Transverse colon (tissue), 4 donors: ENCODE data around the gene TAC3. TPM values are rescaled to one million over a fixed set of nuclear protein-coding genes. Genes with fewer than 3 reads are reported as not detected.
"Not testable (repeated sequence)": the region's sequence is repeated elsewhere in the genome, so short reads cannot be mapped to it uniquely, and the experiment has no call there.

Experiments
- DNase-seq: peaks from one replicate; pipeline ENCODE4 v3.0.0-alpha.2; 2019
- H3K27ac ChIP-seq, 4 donors: fragments of 200-600 bp; sonication (generic); 2 replicates each; pipeline ENCODE4 v1.5.1; 2016 to 2018; ENCODE audit warnings: inconsistent platforms in 4 of 4
- H3K27me3 ChIP-seq: fragments of 200-600 bp; sonication (generic); 2 replicates; pipeline ENCODE4 v1.5.1; 2017; ENCODE audit warnings: inconsistent platforms
- H3K36me3 ChIP-seq, 4 donors: fragments of 200-600 bp; sonication (generic); 2 replicates each; pipeline ENCODE4 v1.5.1; 2017 to 2019; ENCODE audit warnings: inconsistent platforms in 4 of 4
- H3K4me1 ChIP-seq, 4 donors: fragments of 200-600 bp; sonication (generic); 2 replicates each; pipeline ENCODE4 v1.5.1; 2017 to 2020; ENCODE audit warnings: inconsistent platforms in 4 of 4
- H3K4me3 ChIP-seq, 4 donors: fragments of 200-600 bp; sonication (generic); 1 replicate in 1 of 4; 2 replicates in 3 of 4; pipeline versions ENCODE4 v1.5.1 to v1.6.1; 2017 to 2019; ENCODE audit warnings: inconsistent platforms in 4 of 4
- H3K9me3 ChIP-seq, 2 donors: fragments of 200-600 bp; sonication (generic); 2 replicates each; pipeline ENCODE4 v1.5.1; 2017 to 2019; ENCODE audit warnings: inconsistent platforms in 2 of 2
- CTCF ChIP-seq, 5 experiments: fragments of 200-600 bp in 3 of 5; fragments of 450-650 bp in 2 of 5; sonication (generic) in 3 of 5; IDR thresholded peaks; 1 replicate in 2 of 5; 2 replicates in 3 of 5; pipeline ENCODE4 v1.5.1; 2016 to 2017; ENCODE audit warnings: antibody characterized with exemption in 5 of 5, inconsistent platforms in 3 of 5, mild to moderate bottlenecking in 2 of 5, moderate library complexity in 1 of 5
- EP300 ChIP-seq: sonication (generic); formaldehyde crosslinking; IDR thresholded peaks from one replicate; pipeline ENCODE4 v1.6.1; 2017; ENCODE audit warnings: antibody characterized with exemption, low read depth
- POLR2A ChIP-seq: fragments of 450-650 bp; IDR thresholded peaks from one replicate; pipeline ENCODE4 v1.6.1; 2016; ENCODE audit warnings: antibody characterized with exemption, mild to moderate bottlenecking, moderate library complexity
- POLR2AphosphoS5 ChIP-seq, 3 donors: sonication (generic); formaldehyde crosslinking; IDR thresholded peaks; one replicate each; pipeline ENCODE4 v1.6.1; 2016; ENCODE audit warnings: antibody characterized with exemption in 3 of 3
- WGBS, 2 donors: methylation state at CpG; one replicate each; pipeline ENCODE4 v1.1.5; 2018; ENCODE audit warnings: low coverage in 1 of 2; 5-methylcytosine and 5-hydroxymethylcytosine counted together
- in situ Hi-C, 4 donors: fragments of 200-750 bp; cut with MboI; loops; one replicate each; pipeline versions ENCODE4 v1.15.0 to v1.15.1; 2017; ENCODE audit warnings: low sequenced_read_pairs in 3 of 4, low pct_ligation_motif_present in 1 of 4, low pct_unique_long_range_greater_than_20kb in 1 of 4
- intact Hi-C: fragments of 100-400 bp; cut with DNase I; formaldehyde crosslinking; loops from one replicate; pipeline ENCODE4 v1.15.1; 2023; ENCODE audit warnings: low total_unique reads
- total RNA-seq, 4 donors: library from RNA; depleted of rRNA; stranded (reverse); fragments of >200 nt; gene quantifications; one replicate each; pipeline ENCODE4 v1.1.0, GENCODE V29; 2016

TAC3 gene
- total RNA-seq, 4 donors from 2014 or later = 2.5 to 47.1 (median 9.2) TPM; not detected in 1

- intact Hi-C loops = no loop called here
- no peak for TF ChIP-seq POLR2A
- in situ Hi-C loops = loop anchor here in 1 of 4 donors (10.0 kb wide), 1 partner anchor 155 kb away; no protein-coding TSS in a partner anchor
- peaks cover 0 to 12% (median 5%) of the 10 kb centered on the region in 4 donors for H3K4me1 ChIP-seq
- H3K27ac ChIP-seq = no peak overlapping the region
- no peak for DNase-seq
- no peaks in the 10 kb centered on the region for H3K36me3 ChIP-seq
- 72 to 89% methylated on average over 2 to 9 of the region's 9 CpGs for WGBS, 2 donors
- no peaks in the 10 kb centered on the region for H3K27me3 ChIP-seq
- no peak overlapping the region for H3K4me3 ChIP-seq
- H3K9me3 ChIP-seq = no peaks in the 10 kb centered on the region
Observed at GRCh38 chr12:57019983-57020719, 3.8 kb upstream of the TAC3 start.

GRCh38 chr12:57018906-57019305, 2.6 kb upstream of the TAC3 start:
- Histone ChIP-seq H3K9me3 (no peaks in the 10 kb centered on the region), H3K4me3 (no peak overlapping the region), H3K4me1 (peaks cover 0 to 12% (median 5%) of the 10 kb centered on the region in 4 donors), H3K27me3 (no peaks in the 10 kb centered on the region), H3K27ac (peak overlapping the region in 2 of 4 donors; percentile 0 to 2), H3K36me3 (no peaks in the 10 kb centered on the region)
- in situ Hi-C loops (loop anchor here in 1 of 4 donors (10.0 kb wide), 1 partner anchor 156 kb away; no protein-coding TSS in a partner anchor), intact Hi-C loops (no loop called here)
- no peak for DNase-seq
- TF ChIP-seq CTCF (IDR thresholded peaks at IDR 0.05) = no peak
- TF ChIP-seq POLR2A = no peak
- no peak for TF ChIP-seq EP300
- TF ChIP-seq POLR2AphosphoS5 (IDR thresholded peaks at IDR 0.05) = no peak
- 80% methylated on average over 1 of the region's 1 CpG; no CpG with 5 or more reads in 1 of the 2 donors for WGBS, 2 donors

GRCh38 chr12:57018353-57018752, 2.0 kb upstream of the TAC3 start:
- peaks cover 0 to 12% (median 4%) of the 10 kb centered on the region in 4 donors for H3K4me1 ChIP-seq
- H3K9me3 ChIP-seq, H3K4me3 ChIP-seq, intact Hi-C loops, H3K27me3 ChIP-seq, DNase-seq, H3K27ac ChIP-seq, H3K36me3 ChIP-seq: not testable (repeated sequence)
- 20 to 58% methylated on average over 2 to 5 of the region's 5 CpGs for WGBS, 2 donors
- in situ Hi-C loops = loop anchor here in 1 of 4 donors (10.0 kb wide), 1 partner anchor 156 kb away; no protein-coding TSS in a partner anchor

GRCh38 chr12:57012600-57013465, 3.5 kb downstream of the TAC3 start:
- intact Hi-C loops = loop anchor here (2.0 kb wide), 1 partner anchor 52 kb away; no protein-coding TSS in a partner anchor
- no peak for DNase-seq

More at GRCh38 chr12:57012600-57013465, 3.5 kb downstream of the TAC3 start:
- Histone ChIP-seq H3K36me3 (no peaks in the 10 kb centered on the region), H3K4me1 (peaks cover 3 to 12% (median 7%) of the 10 kb centered on the region in 4 donors), H3K4me3 (no peak overlapping the region), H3K27ac (no peak overlapping the region), H3K9me3 (no peaks in the 10 kb centered on the region), H3K27me3 (no peaks in the 10 kb centered on the region)
- TF ChIP-seq POLR2A (no peak), CTCF (IDR thresholded peaks at IDR 0.05) (no peak), EP300 (no peak), POLR2AphosphoS5 (IDR thresholded peaks at IDR 0.05) (no peak)
- WGBS, 2 donors = 87% methylated on average over 7 of the region's 7 CpGs; no CpG with 5 or more reads in 1 of the 2 donors
- in situ Hi-C loops = loop anchor here in 1 of 4 donors (10.0 kb wide), 1 partner anchor 162 kb away; no protein-coding TSS in a partner anchor
